NT2/D1 (cell line): ENCODE results near the gene MGA.

Source experiments
- SUZ12 ChIP-seq: IDR thresholded peaks from 2 replicates; pipeline ENCODE4 v1.6.1; 2011; ENCODE audit not compliant: insufficient read length, insufficient read depth; ENCODE audit errors: extremely low read depth
- YY1 ChIP-seq: IDR thresholded peaks from 2 replicates; pipeline ENCODE4 v1.6.1; 2011; ENCODE audit not compliant: insufficient read length, insufficient read depth

GRCh38 chr15:41816788-41817187 lies 156.6 kb downstream of the MGA start:
- no peak for TF ChIP-seq YY1
- no peak for TF ChIP-seq SUZ12
